Chondrocyte (in vitro differentiated cells): ENCODE results near the gene ATP5F1C. TPM values are rescaled to one million over a fixed set of nuclear protein-coding genes. Genes with fewer than 3 reads are reported as not detected.

ENCODE experiments used
- DNase-seq: peaks from one replicate; pipeline ENCODE4 v3.0.0; 2021; ENCODE audit warnings: mixed read lengths, low spot score
- H3K27ac Mint-ChIP-seq: one replicate; pipeline ENCODE4 v1.8.0; 2021; ENCODE audit warnings: mild to moderate bottlenecking, moderate library complexity, mixed read lengths; ENCODE audit not compliant: unreplicated experiment
- H3K27me3 Mint-ChIP-seq: 2 replicates; pipeline ENCODE4 v1.8.0; 2021; ENCODE audit warnings: low read depth, mixed read lengths
- H3K36me3 Mint-ChIP-seq: 2 replicates; pipeline ENCODE4 v1.8.0; 2021; ENCODE audit warnings: low read depth, mixed read lengths
- H3K4me1 Mint-ChIP-seq: 2 replicates; pipeline ENCODE4 v1.8.0; 2021; ENCODE audit warnings: low read depth, mild to moderate bottlenecking, mixed read lengths
- H3K4me3 Mint-ChIP-seq: one replicate; pipeline ENCODE4 v1.8.0; 2021; ENCODE audit warnings: mild to moderate bottlenecking, moderate library complexity, mixed read lengths; ENCODE audit not compliant: unreplicated experiment
- H3K9me3 Mint-ChIP-seq: 2 replicates; pipeline ENCODE4 v1.8.0; 2021; ENCODE audit warnings: low read depth, mixed read lengths
- CTCF ChIP-seq: fragments of 200-600 bp; sonication (generic); IDR thresholded peaks from 2 replicates; pipeline ENCODE4 v1.5.0; 2021; ENCODE audit warnings: antibody characterized with exemption, mild to moderate bottlenecking, moderate library complexity
- total RNA-seq: library from RNA; stranded (reverse); gene quantifications from 3 replicates; pipeline ENCODE4 v1.2.1, GENCODE V29; 2021

Gene ATP5F1C
- total RNA-seq, 1 donor from 2014 or later, result 136 TPM

GRCh38 chr10:7752251-7752650 lies 35.7 kb upstream of the ATP5F1C start:
- DNase-seq, result no peak
- Mint-ChIP-seq H3K27ac (no peak overlapping the region), H3K4me3 (no peak overlapping the region), H3K27me3 (no peaks in the 10 kb centered on the region), H3K4me1 (no peaks in the 10 kb centered on the region), H3K9me3 (no peaks in the 10 kb centered on the region), H3K36me3 (peaks cover 32% of the 10 kb centered on the region)
- no peak for TF ChIP-seq CTCF

- TF ChIP-seq CTCF, result no peak
- Mint-ChIP-seq H3K4me3 (no peak overlapping the region), H3K27me3 (no peaks in the 10 kb centered on the region), H3K36me3 (peaks cover 42% of the 10 kb centered on the region), H3K4me1 (no peaks in the 10 kb centered on the region), H3K27ac (no peak overlapping the region), H3K9me3 (no peaks in the 10 kb centered on the region)
- no peak for DNase-seq
Measured at GRCh38 chr10:7755103-7755502, 32.9 kb upstream of the ATP5F1C start.

GRCh38 chr10:7756360-7756992 lies 31.5 kb upstream of the ATP5F1C start:
- Mint-ChIP-seq H3K36me3 (peaks cover 46% of the 10 kb centered on the region), H3K27ac (no peak overlapping the region), H3K27me3 (no peaks in the 10 kb centered on the region), H3K9me3 (no peaks in the 10 kb centered on the region), H3K4me3 (no peak overlapping the region), H3K4me1 (no peaks in the 10 kb centered on the region)
- peak; percentile 72 for TF ChIP-seq CTCF
- DNase-seq, result no peak

GRCh38 chr10:7763929-7764328 lies 24.0 kb upstream of the ATP5F1C start:
- no peak for DNase-seq

GRCh38 chr10:7766241-7766640 lies 21.7 kb upstream of the ATP5F1C start:
- Mint-ChIP-seq H3K9me3 (no peaks in the 10 kb centered on the region), H3K36me3 (peaks cover 25% of the 10 kb centered on the region), H3K4me1 (peaks cover 18% of the 10 kb centered on the region), H3K4me3 (no peak overlapping the region), H3K27ac (no peak overlapping the region), H3K27me3 (no peaks in the 10 kb centered on the region)
- no peak for DNase-seq
- no peak for TF ChIP-seq CTCF

More at GRCh38 chr10:7763929-7764328, 24.0 kb upstream of the ATP5F1C start:
- Mint-ChIP-seq H3K4me3 (no peak overlapping the region), H3K27me3 (no peaks in the 10 kb centered on the region), H3K36me3 (peaks cover 26% of the 10 kb centered on the region), H3K9me3 (no peaks in the 10 kb centered on the region), H3K27ac (peak overlapping the region; percentile 82), H3K4me1 (peaks cover 18% of the 10 kb centered on the region)
- TF ChIP-seq CTCF, result no peak
